ENCODE results near the gene POLR1G.

Gene POLR1G

GRCh38 chr19:45370410-45371204, 35.8 kb upstream of the POLR1G start, which contains the start of gene ERCC2:
ERCC2 (minus strand) TSS chr19:45370573; CDS start chr19:45370540, 33 bp downstream.
- H3K9me3 ChIP-seq (ENCODE audit: insufficient read depth, low read depth, low read length): no peaks in the 10 kb centered on the region
- peak within 1 kb of the TSS; percentile 74 for H3K9ac ChIP-seq (ENCODE audit: low read depth, low read length)
- H3K27ac ChIP-seq (ENCODE audit: low read depth, low read length): peak within 1 kb of the TSS; percentile 61
- WGBS: 5% methylated on average over 55 of the region's 55 CpGs
- no peaks in the 10 kb centered on the region for H3K27me3 ChIP-seq (ENCODE audit: insufficient read depth, low read length)
- peak within 1 kb of the TSS; percentile 91 for H3K4me3 ChIP-seq (ENCODE audit: low read length)
- peaks cover 5% of the 10 kb centered on the region; the same call in 1 of the 2 replicates for H3K4me1 ChIP-seq (ENCODE audit: insufficient read depth, low read length)
- peaks cover 28% of the 10 kb centered on the region for H3K36me3 ChIP-seq (ENCODE audit: insufficient read depth, low read length)

GRCh38 chr19:45376045-45376724, 30.3 kb upstream of the POLR1G start:
- Histone ChIP-seq H3K36me3 (ENCODE audit: insufficient read depth, low read length) (no peaks in the 10 kb centered on the region), H3K27me3 (ENCODE audit: insufficient read depth, low read length) (no peaks in the 10 kb centered on the region), H3K9ac (ENCODE audit: low read depth, low read length) (peak overlapping the region; percentile 4; the same call in 1 of the 2 replicates), H3K9me3 (ENCODE audit: insufficient read depth, low read depth, low read length) (no peaks in the 10 kb centered on the region), H3K27ac (ENCODE audit: low read depth, low read length) (peak overlapping the region; percentile 83), H3K4me1 (ENCODE audit: insufficient read depth, low read length) (peaks cover 9% of the 10 kb centered on the region), H3K4me3 (ENCODE audit: low read length) (no peak overlapping the region)
- 52% methylated on average over 13 of the region's 13 CpGs for WGBS

GRCh38 chr19:45380107-45380506, 26.3 kb upstream of the POLR1G start:
- WGBS: 96% methylated on average over 1 of the region's 1 CpG
- no peak overlapping the region for H3K27ac ChIP-seq (ENCODE audit: low read depth, low read length)
- H3K9me3 ChIP-seq (ENCODE audit: insufficient read depth, low read depth, low read length): no peaks in the 10 kb centered on the region
- no peaks in the 10 kb centered on the region for H3K36me3 ChIP-seq (ENCODE audit: insufficient read depth, low read length)
- no peak overlapping the region for H3K9ac ChIP-seq (ENCODE audit: low read depth, low read length)
- peaks cover 3% of the 10 kb centered on the region; the same call in 1 of the 2 replicates for H3K27me3 ChIP-seq (ENCODE audit: insufficient read depth, low read length)
- peaks cover 4% of the 10 kb centered on the region for H3K4me1 ChIP-seq (ENCODE audit: insufficient read depth, low read length)
- no peak overlapping the region for H3K4me3 ChIP-seq (ENCODE audit: low read length)

- H3K9me3 ChIP-seq (ENCODE audit: insufficient read depth, low read depth, low read length): no peaks in the 10 kb centered on the region
- peaks cover 3% of the 10 kb centered on the region; the same call in 1 of the 2 replicates for H3K27me3 ChIP-seq (ENCODE audit: insufficient read depth, low read length)
- no peaks in the 10 kb centered on the region for H3K36me3 ChIP-seq (ENCODE audit: insufficient read depth, low read length)
- no peak overlapping the region for H3K27ac ChIP-seq (ENCODE audit: low read depth, low read length)
- no peak overlapping the region for H3K4me3 ChIP-seq (ENCODE audit: low read length)
- 95% methylated on average over 29 of the region's 29 CpGs for WGBS
- H3K4me1 ChIP-seq (ENCODE audit: insufficient read depth, low read length): no peaks in the 10 kb centered on the region
- H3K9ac ChIP-seq (ENCODE audit: low read depth, low read length): no peak overlapping the region
Observed at GRCh38 chr19:45382426-45382825, 24.0 kb upstream of the POLR1G start.

- no peak overlapping the region for H3K27ac ChIP-seq (ENCODE audit: low read depth, low read length)
- no peaks in the 10 kb centered on the region for H3K9me3 ChIP-seq (ENCODE audit: insufficient read depth, low read depth, low read length)
- H3K4me1 ChIP-seq (ENCODE audit: insufficient read depth, low read length): no peaks in the 10 kb centered on the region
- WGBS: 96% methylated on average over 75 of the region's 75 CpGs
- H3K27me3 ChIP-seq (ENCODE audit: insufficient read depth, low read length): peaks cover 3% of the 10 kb centered on the region; the same call in 1 of the 2 replicates
- 0 out of 2 replicates have a peak overlapping the region, but pooled peaks have one; percentile 3 for H3K4me3 ChIP-seq (ENCODE audit: low read length)
- no peak overlapping the region for H3K9ac ChIP-seq (ENCODE audit: low read depth, low read length)
- no peaks in the 10 kb centered on the region for H3K36me3 ChIP-seq (ENCODE audit: insufficient read depth, low read length)
Observed at GRCh38 chr19:45385392-45386221, 20.8 kb upstream of the POLR1G start.

GRCh38 chr19:45391346-45391745, 15.1 kb upstream of the POLR1G start:
- Histone ChIP-seq H3K9me3 (ENCODE audit: insufficient read depth, low read depth, low read length) (no peaks in the 10 kb centered on the region), H3K27ac (ENCODE audit: low read depth, low read length) (no peak overlapping the region), H3K9ac (ENCODE audit: low read depth, low read length) (no peak overlapping the region), H3K4me1 (ENCODE audit: insufficient read depth, low read length) (peaks cover 3% of the 10 kb centered on the region; the same call in 1 of the 2 replicates), H3K27me3 (ENCODE audit: insufficient read depth, low read length) (no peaks in the 10 kb centered on the region), H3K36me3 (ENCODE audit: insufficient read depth, low read length) (0 out of 2 replicates have a peak, but pooled peaks cover 3% of the 10 kb centered on the region), H3K4me3 (ENCODE audit: low read length) (no peak overlapping the region)
- WGBS: 81% methylated on average over 3 of the region's 3 CpGs

- H3K4me3 ChIP-seq (ENCODE audit: low read length): no peak overlapping the region
- peaks cover 3% of the 10 kb centered on the region for H3K4me1 ChIP-seq (ENCODE audit: insufficient read depth, low read length)
- no peak overlapping the region for H3K27ac ChIP-seq (ENCODE audit: low read depth, low read length)
- H3K27me3 ChIP-seq (ENCODE audit: insufficient read depth, low read length): peaks cover 6% of the 10 kb centered on the region; the same call in 1 of the 2 replicates
- WGBS: 94% methylated on average over 21 of the region's 21 CpGs
- H3K9me3 ChIP-seq (ENCODE audit: insufficient read depth, low read depth, low read length): no peaks in the 10 kb centered on the region
- H3K9ac ChIP-seq (ENCODE audit: low read depth, low read length): no peak overlapping the region
- H3K36me3 ChIP-seq (ENCODE audit: insufficient read depth, low read length): 0 out of 2 replicates have a peak, but pooled peaks cover 3% of the 10 kb centered on the region
Observed at GRCh38 chr19:45391871-45392665, 14.4 kb upstream of the POLR1G start.

- H3K9me3 ChIP-seq (ENCODE audit: insufficient read depth, low read depth, low read length): no peaks in the 10 kb centered on the region
- H3K36me3 ChIP-seq (ENCODE audit: insufficient read depth, low read length): 0 out of 2 replicates have a peak, but pooled peaks cover 3% of the 10 kb centered on the region
- peaks cover 3% of the 10 kb centered on the region for H3K4me1 ChIP-seq (ENCODE audit: insufficient read depth, low read length)
- H3K27ac ChIP-seq (ENCODE audit: low read depth, low read length): 0 out of 2 replicates have a peak overlapping the region, but pooled peaks have one; percentile 18
- peaks cover 7% of the 10 kb centered on the region; the same call in 1 of the 2 replicates for H3K27me3 ChIP-seq (ENCODE audit: insufficient read depth, low read length)
- H3K9ac ChIP-seq (ENCODE audit: low read depth, low read length): no peak overlapping the region
- WGBS: 82% methylated on average over 59 of the region's 59 CpGs
- peak overlapping the region; percentile 36 for H3K4me3 ChIP-seq (ENCODE audit: low read length)
Observed at GRCh38 chr19:45395821-45396617, 10.4 kb upstream of the POLR1G start.

- peaks cover 15% of the 10 kb centered on the region for H3K27me3 ChIP-seq (ENCODE audit: insufficient read depth, low read length)
- no peaks in the 10 kb centered on the region for H3K9me3 ChIP-seq (ENCODE audit: insufficient read depth, low read depth, low read length)
- H3K27ac ChIP-seq (ENCODE audit: low read depth, low read length): no peak overlapping the region
- H3K9ac ChIP-seq (ENCODE audit: low read depth, low read length): no peak overlapping the region
- 86% methylated on average over 6 of the region's 6 CpGs for WGBS
- H3K36me3 ChIP-seq (ENCODE audit: insufficient read depth, low read length): no peaks in the 10 kb centered on the region
- H3K4me3 ChIP-seq (ENCODE audit: low read length): no peak overlapping the region
- peaks cover 13% of the 10 kb centered on the region for H3K4me1 ChIP-seq (ENCODE audit: insufficient read depth, low read length)
Observed at GRCh38 chr19:45400192-45400591, 6.3 kb upstream of the POLR1G start.

All from HUES64 (cell line).